ENCODE data around the gene ZBTB45. TPM values are rescaled to one million over a fixed set of nuclear protein-coding genes. Genes with fewer than 3 reads are reported as not detected.

Gene ZBTB45
- total and polyA plus RNA-seq, 2 donors (not counting 1 experiment from before 2014, with no cell fraction given) = 12.6 to 20.9 TPM

DNA sequence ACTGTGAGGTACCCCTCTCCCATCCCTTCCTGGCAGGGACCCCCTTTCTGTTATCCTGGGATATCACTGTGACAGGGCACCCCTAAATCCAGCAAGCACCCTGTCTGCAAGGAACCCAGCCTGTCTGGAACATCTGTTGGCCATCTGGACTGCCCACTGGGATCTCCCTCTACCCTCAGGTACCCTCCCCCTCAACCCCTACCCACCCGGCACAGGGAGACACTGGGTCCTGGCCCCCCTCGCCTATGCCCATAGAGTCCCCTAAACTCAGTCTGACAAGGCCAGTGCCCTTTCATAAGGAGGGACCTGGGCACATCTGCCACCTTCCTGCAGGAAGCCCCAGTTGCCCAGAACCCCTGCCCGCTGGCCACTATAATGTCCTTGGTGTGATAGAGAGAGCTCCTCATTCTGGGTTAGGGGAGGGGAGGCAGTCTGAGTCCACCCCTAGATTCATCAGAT lies 5.0 kb downstream of the ZBTB45 start:
- Histone ChIP-seq H3K4me1 (ENCODE audit: control insufficient read depth in 2 of 2, insufficient read depth in 2 of 2, low read length in 2 of 2) (peaks cover 21 to 32% of the 10 kb centered on the region in 2 donors), H3K27me3 (replicated peaks in 1 of 4; ENCODE audit: control extremely low read depth in 1 of 4, control insufficient read depth in 3 of 4, insufficient read depth in 4 of 4, low read length in 3 of 4) (no peaks in the 10 kb centered on the region), H3K4me2 (replicated peaks; ENCODE audit: low read depth, low read length, poor library complexity, severe bottlenecking) (peak overlapping the region; percentile 77), H4K20me1 (ENCODE audit: control insufficient read depth, insufficient read depth, low read length, poor library complexity, severe bottlenecking) (peaks cover 63% of the 10 kb centered on the region), H3K9ac (ENCODE audit: low read length) (no peak overlapping the region), H3K4me3 (ENCODE audit: control extremely low read depth in 1 of 5, extremely low read depth in 1 of 5, insufficient read depth in 1 of 5, low read depth in 2 of 5, low read length in 4 of 5) (peak overlapping the region in 1 of 5 experiments; percentile 41), H3K27ac (ENCODE audit: low read length in 2 of 2) (no peak overlapping the region), H3K9me3 (ENCODE audit: control extremely low read depth in 1 of 3, control insufficient read depth in 2 of 3, insufficient read depth in 1 of 3, low read length in 2 of 3) (no peaks in the 10 kb centered on the region), H2AFZ (ENCODE audit: insufficient read depth, low read depth, low read length, poor library complexity, severe bottlenecking) (no peak overlapping the region), H3K36me3 (replicated peaks in 1 of 2; ENCODE audit: control extremely low read depth in 1 of 2, control insufficient read depth in 1 of 2, extremely low read depth in 1 of 2, insufficient read depth in 2 of 2, low read length in 1 of 2) (peaks cover 0 to 12% of the 10 kb centered on the region in 2 experiments), H3K79me2 (ENCODE audit: control insufficient read depth, insufficient read depth, low read length) (peaks cover 50% of the 10 kb centered on the region)
- DNase-seq = no peak
- H3K4me1 Mint-ChIP-seq = peaks cover 41% of the 10 kb centered on the region
- H3K4me3 Mint-ChIP-seq = peak overlapping the region; percentile 80
- no peaks in the 10 kb centered on the region for H3K9me3 Mint-ChIP-seq (ENCODE audit: insufficient read depth)
- no peaks in the 10 kb centered on the region for H3K27me3 Mint-ChIP-seq
- ChIA-PET POLR2A (interaction anchor here (1.0 kb wide), 1 partner anchor 61 kb away, joined by 3 read pairs; no protein-coding TSS in a partner anchor), CTCF (interaction anchor here (0.7 to 1.6 kb wide), 3 partner anchors 61 to 486 kb away, joined by 3 to 11 read pairs (median 7); no protein-coding TSS in a partner anchor)
- H3K27ac Mint-ChIP-seq = peak overlapping the region; percentile 71
- TF ChIP-seq EZH2 (IDR thresholded peaks at IDR 0.05; ENCODE audit: borderline replicate concordance, insufficient read depth, low read depth, low read length, poor library complexity, severe bottlenecking) = no peak
- TF ChIP-seq, protein P1, sequence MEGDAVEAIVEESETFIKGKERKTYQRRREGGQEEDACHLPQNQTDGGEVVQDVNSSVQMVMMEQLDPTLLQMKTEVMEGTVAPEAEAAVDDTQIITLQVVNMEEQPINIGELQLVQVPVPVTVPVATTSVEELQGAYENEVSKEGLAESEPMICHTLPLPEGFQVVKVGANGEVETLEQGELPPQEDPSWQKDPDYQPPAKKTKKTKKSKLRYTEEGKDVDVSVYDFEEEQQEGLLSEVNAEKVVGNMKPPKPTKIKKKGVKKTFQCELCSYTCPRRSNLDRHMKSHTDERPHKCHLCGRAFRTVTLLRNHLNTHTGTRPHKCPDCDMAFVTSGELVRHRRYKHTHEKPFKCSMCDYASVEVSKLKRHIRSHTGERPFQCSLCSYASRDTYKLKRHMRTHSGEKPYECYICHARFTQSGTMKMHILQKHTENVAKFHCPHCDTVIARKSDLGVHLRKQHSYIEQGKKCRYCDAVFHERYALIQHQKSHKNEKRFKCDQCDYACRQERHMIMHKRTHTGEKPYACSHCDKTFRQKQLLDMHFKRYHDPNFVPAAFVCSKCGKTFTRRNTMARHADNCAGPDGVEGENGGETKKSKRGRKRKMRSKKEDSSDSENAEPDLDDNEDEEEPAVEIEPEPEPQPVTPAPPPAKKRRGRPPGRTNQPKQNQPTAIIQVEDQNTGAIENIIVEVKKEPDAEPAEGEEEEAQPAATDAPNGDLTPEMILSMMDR (IDR thresholded peaks at IDR 0.05) = no peak
- intact Hi-C loops (cut with micrococcal nuclease) = loop anchor here (1.0 kb wide), 1 partner anchor 15 kb away; no protein-coding TSS in a partner anchor
- 80% methylated on average over 1 of the region's 3 CpGs for WGBS (ENCODE audit: insufficient coverage)
- ATAC-seq (ENCODE audit: low read depth) = no peak
